Measurements from ENCODE around the gene HAAO.

The HAAO gene

DNA sequence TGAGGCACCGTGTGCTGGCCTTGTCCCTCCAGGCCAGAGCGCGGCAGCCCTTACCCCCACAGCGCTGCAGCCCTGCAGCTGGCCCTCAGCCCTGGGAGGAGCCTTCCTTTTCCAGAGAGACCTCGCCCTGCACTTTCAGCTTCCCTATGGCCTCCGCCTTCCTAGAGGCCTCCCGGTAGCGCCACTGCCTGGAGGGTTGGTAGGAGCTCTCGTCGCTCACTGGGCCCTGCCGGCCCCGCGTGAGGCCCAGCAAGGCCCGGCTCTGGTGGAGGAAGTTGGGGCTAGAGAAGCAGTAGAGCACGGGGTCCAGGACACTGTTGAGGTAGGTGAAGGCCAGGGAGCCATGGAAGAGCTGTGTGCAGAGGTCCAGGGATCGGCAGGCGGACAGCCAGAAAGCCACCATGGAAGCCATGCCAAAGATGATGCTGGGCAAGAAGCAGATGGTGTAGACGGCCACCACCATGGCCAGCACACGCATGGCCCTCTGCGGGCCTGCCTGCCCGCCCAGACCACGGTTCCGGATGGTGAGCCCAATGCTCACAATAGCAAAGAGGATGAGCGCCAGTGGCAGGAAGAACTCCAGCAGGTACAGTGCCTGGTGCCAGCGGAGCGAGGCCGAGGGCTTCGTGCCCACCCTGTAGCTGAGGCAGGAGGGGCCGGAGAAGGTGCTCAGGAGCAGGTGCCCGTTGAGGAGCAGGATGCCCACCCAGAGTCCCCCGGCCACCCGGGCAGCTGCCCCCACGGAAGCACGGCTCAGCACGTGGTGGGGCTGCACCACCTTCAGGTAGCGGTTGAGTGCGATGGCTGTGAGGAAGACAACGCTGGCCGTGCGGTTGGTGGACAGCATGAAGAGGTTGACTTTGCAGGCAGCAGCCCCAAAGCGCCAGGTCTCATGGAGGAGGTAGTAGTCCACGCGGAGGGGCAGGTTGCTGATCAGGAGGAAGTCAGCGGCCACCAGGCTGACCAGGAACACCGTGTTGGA lies 29.3 kb downstream of the HAAO start:
- Histone ChIP-seq H3K4me3 (ENCODE audit: low read depth in 1 of 2, low read length in 2 of 2) (peak overlapping the region in 1 of 2 donors; percentile 11), H3K4me1 (ENCODE audit: control insufficient read depth in 1 of 2, insufficient read depth in 2 of 2, low read length in 2 of 2) (no peaks in the 10 kb centered on the region), H3K9me3 (ENCODE audit: control insufficient read depth in 1 of 2, low read length in 2 of 2) (no peaks in the 10 kb centered on the region), H3K27me3 (ENCODE audit: low read depth, low read length) (no peaks in the 10 kb centered on the region), H3K36me3 (ENCODE audit: control insufficient read depth in 1 of 2, insufficient read depth in 2 of 2, low read length in 2 of 2) (no peaks in the 10 kb centered on the region), H3K27ac (ENCODE audit: low read length) (no peak overlapping the region)

DNA sequence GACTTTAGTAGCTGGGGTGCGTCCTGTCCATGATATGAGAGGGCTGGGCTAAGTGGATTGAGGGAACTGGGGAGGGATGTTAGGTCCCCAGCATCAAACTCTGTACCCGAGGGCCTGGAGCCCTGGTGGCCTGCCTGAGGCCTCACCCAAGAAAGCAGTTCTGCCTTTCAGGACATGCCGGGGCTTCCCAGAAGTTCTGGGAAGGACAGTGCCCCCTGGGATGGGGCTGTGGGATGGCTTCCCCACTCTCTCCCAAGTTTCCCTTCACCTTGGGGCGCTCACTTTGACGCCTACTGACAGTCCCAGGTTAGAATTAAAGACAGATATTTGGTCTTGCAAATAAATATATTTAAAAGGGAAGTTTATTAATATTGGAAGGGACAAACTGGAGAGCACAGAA lies 30.2 kb downstream of the HAAO start:
- Histone ChIP-seq H3K36me3 (ENCODE audit: control insufficient read depth in 1 of 2, insufficient read depth in 2 of 2, low read length in 2 of 2) (no peaks in the 10 kb centered on the region), H3K27ac (ENCODE audit: low read length) (no peak overlapping the region)

DNA sequence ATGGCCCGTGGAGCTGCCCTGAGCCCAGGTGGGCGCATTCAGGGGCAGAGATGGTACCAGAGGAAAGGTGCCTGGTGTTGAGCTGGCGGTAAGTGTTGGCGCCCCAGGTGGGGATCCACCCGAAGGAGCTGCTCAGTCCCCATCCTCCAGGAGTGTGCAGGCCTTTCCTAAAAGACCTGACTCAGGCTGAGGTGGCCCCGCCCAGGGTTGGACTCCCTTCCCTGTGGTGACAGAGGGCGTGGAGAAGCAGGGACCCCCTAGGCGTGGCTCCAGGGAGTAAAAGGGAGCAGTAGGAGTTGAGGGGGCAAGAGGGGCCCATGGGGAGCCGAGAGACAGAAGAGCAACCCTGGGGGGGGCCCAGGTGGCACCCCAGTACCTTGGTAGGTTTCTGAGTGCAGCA lies 30.8 kb downstream of the HAAO start:
- Histone ChIP-seq H3K36me3 (ENCODE audit: control insufficient read depth in 1 of 2, insufficient read depth in 2 of 2, low read length in 2 of 2) (no peaks in the 10 kb centered on the region), H3K9me3 (ENCODE audit: control insufficient read depth in 1 of 2, low read length in 2 of 2) (no peaks in the 10 kb centered on the region), H3K4me1 (ENCODE audit: control insufficient read depth in 1 of 2, insufficient read depth in 2 of 2, low read length in 2 of 2) (no peaks in the 10 kb centered on the region), H3K4me3 (ENCODE audit: low read depth in 1 of 2, low read length in 2 of 2) (no peak overlapping the region), H3K27ac (ENCODE audit: low read length) (no peak overlapping the region), H3K27me3 (ENCODE audit: low read depth, low read length) (no peaks in the 10 kb centered on the region)

More for the DNA sequence above, 30.2 kb downstream of the HAAO start:
- Histone ChIP-seq H3K4me3 (ENCODE audit: low read depth in 1 of 2, low read length in 2 of 2) (no peak overlapping the region), H3K27me3 (ENCODE audit: low read depth, low read length) (no peaks in the 10 kb centered on the region), H3K9me3 (ENCODE audit: control insufficient read depth in 1 of 2, low read length in 2 of 2) (no peaks in the 10 kb centered on the region), H3K4me1 (ENCODE audit: control insufficient read depth in 1 of 2, insufficient read depth in 2 of 2, low read length in 2 of 2) (no peaks in the 10 kb centered on the region)

DNA sequence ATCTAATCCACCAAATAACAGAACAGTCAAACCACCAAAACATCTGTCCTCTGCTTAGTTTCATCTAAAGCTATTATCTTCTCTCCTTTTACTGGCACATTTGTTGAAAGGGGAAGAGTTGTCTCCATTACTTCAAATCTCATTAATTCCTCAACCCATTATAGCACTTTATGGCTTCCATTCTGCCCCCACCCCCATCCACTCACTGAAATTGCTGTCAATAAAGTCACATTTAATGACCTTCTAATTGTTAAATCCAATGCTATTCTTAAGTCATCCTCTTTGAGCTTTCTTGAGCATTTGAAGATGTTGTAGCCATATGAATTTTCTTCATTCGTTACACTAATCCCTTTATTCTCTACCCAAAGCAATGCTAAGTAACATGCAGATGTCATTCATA lies 33.6 kb downstream of the HAAO start:
- Histone ChIP-seq H3K4me3 (ENCODE audit: low read depth in 1 of 2, low read length in 2 of 2) (no peak overlapping the region), H3K27ac (ENCODE audit: low read length) (no peak overlapping the region), H3K27me3 (ENCODE audit: low read depth, low read length) (no peaks in the 10 kb centered on the region), H3K36me3 (ENCODE audit: control insufficient read depth in 1 of 2, insufficient read depth in 2 of 2, low read length in 2 of 2) (peaks cover 2 to 4% of the 10 kb centered on the region in 2 donors), H3K9me3 (ENCODE audit: control insufficient read depth in 1 of 2, low read length in 2 of 2) (no peaks in the 10 kb centered on the region), H3K4me1 (ENCODE audit: control insufficient read depth in 1 of 2, insufficient read depth in 2 of 2, low read length in 2 of 2) (no peaks in the 10 kb centered on the region)

DNA sequence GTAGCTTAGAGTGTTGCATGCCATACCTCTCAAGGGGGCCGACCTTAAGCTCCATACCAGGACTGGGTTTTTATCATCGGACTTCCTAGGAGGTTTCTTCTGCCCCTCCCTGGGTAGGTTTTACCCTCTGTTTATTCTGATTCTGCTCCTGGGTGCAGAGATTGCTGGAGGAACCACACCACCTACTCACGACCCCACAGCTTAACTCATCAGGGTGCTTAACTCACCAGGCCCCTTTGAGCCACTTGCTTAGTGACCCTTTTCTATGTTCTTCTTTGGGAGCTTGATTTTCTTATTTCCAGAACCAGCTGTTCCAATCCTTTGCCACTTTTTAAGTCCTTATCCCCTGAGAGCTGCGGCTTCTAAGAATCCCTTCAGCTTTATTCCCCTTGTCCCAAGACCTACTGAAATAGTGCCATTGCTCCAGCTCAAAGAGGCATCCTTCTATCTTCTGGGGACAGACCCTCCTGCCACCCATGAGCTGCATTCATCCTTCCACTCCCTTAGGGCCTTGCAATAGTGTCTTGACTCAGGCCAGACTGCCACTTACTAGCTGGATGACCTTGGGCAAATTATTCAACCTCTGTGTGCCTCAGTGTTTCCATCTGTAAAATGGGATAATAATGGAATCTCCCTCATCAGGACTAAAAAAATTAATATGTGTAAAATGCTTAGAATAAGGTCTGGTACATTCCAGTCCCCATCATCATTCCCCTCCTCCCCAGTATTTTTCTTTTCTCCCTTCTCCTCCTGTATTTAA lies 34.2 kb downstream of the HAAO start:
- Histone ChIP-seq H3K4me1 (ENCODE audit: control insufficient read depth in 1 of 2, insufficient read depth in 2 of 2, low read length in 2 of 2) (no peaks in the 10 kb centered on the region), H3K27me3 (ENCODE audit: low read depth, low read length) (no peaks in the 10 kb centered on the region), H3K4me3 (ENCODE audit: low read depth in 1 of 2, low read length in 2 of 2) (no peak overlapping the region), H3K9me3 (ENCODE audit: control insufficient read depth in 1 of 2, low read length in 2 of 2) (no peaks in the 10 kb centered on the region), H3K36me3 (ENCODE audit: control insufficient read depth in 1 of 2, insufficient read depth in 2 of 2, low read length in 2 of 2) (peaks cover 4 to 8% of the 10 kb centered on the region in 2 donors), H3K27ac (ENCODE audit: low read length) (no peak overlapping the region)

DNA sequence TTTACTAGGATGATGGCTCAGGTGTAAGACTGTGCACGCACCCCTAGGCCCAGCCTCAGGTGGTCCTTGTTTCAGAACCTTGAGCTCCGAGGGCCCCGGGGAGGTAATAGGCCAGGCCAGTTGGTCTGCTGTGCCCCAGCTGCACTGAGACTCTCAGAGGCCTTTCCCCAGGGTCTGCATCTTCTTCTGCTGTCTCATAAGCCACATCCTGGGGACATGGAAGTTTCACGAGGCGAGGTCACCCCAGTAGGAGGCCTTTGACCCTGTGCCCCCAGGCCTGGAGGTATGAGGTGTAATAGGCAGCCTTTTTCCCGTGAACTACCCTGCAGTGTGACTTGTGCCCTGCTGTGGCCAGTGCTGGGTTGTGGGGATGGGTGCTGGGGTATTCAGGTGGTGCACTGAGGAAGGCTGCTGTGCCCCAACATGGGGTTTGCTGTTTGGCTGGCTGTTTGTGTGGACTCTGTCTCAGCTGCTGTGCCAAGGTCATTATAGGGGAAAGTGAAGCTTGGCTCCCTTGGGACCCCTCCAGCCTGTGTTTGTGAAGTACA lies 35.3 kb downstream of the HAAO start:
- H3K27ac ChIP-seq (ENCODE audit: low read length) = no peak overlapping the region
- no peak overlapping the region for H3K4me3 ChIP-seq (ENCODE audit: low read depth in 1 of 2, low read length in 2 of 2)
- no peaks in the 10 kb centered on the region for H3K9me3 ChIP-seq (ENCODE audit: control insufficient read depth in 1 of 2, low read length in 2 of 2)
- H3K36me3 ChIP-seq (ENCODE audit: control insufficient read depth in 1 of 2, insufficient read depth in 2 of 2, low read length in 2 of 2) = peaks cover 4 to 8% of the 10 kb centered on the region in 2 donors
- H3K4me1 ChIP-seq (ENCODE audit: control insufficient read depth in 1 of 2, insufficient read depth in 2 of 2, low read length in 2 of 2) = peaks cover 0 to under 1% of the 10 kb centered on the region in 2 donors
- H3K27me3 ChIP-seq (ENCODE audit: low read depth, low read length) = no peaks in the 10 kb centered on the region

DNA sequence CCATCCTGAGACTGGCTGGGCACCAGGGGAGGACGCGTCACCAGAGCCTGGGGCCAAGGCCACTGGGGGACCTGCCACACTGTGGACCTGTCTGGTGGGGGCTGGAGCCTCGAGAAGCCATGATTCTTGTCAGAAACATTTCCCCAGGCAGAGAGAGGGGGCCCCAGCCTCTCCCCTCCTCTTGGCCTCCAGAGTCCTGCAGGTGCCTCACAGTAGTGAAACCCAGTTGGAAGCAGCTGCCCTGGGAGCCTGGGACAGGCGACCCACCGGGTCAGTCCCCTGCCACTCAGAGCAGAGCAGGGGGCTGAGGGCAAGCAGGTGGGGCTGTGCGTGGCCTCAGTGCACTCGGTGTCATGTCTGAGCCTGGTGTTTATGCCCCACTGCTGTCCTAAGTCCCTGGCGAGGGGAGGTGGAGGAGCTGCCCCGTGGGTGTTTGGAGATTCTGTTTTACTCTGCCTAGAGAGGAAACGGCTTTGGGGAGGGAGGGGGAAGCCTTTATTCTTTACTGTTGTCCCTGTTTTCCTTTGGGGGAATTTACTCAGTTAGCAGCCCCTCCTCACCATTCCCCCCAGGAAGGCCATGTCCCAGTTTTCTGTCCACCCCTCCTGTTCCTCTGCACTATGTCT lies 36.1 kb downstream of the HAAO start:
- H3K4me1 ChIP-seq (ENCODE audit: control insufficient read depth in 1 of 2, insufficient read depth in 2 of 2, low read length in 2 of 2) = peaks cover 0 to 8% of the 10 kb centered on the region in 2 donors
- H3K27ac ChIP-seq (ENCODE audit: low read length) = no peak overlapping the region
- H3K27me3 ChIP-seq (ENCODE audit: low read depth, low read length) = no peaks in the 10 kb centered on the region
- no peaks in the 10 kb centered on the region for H3K9me3 ChIP-seq (ENCODE audit: control insufficient read depth in 1 of 2, low read length in 2 of 2)
- peaks cover 4 to 8% of the 10 kb centered on the region in 2 donors for H3K36me3 ChIP-seq (ENCODE audit: control insufficient read depth in 1 of 2, insufficient read depth in 2 of 2, low read length in 2 of 2)
- no peak overlapping the region for H3K4me3 ChIP-seq (ENCODE audit: low read depth in 1 of 2, low read length in 2 of 2)

DNA sequence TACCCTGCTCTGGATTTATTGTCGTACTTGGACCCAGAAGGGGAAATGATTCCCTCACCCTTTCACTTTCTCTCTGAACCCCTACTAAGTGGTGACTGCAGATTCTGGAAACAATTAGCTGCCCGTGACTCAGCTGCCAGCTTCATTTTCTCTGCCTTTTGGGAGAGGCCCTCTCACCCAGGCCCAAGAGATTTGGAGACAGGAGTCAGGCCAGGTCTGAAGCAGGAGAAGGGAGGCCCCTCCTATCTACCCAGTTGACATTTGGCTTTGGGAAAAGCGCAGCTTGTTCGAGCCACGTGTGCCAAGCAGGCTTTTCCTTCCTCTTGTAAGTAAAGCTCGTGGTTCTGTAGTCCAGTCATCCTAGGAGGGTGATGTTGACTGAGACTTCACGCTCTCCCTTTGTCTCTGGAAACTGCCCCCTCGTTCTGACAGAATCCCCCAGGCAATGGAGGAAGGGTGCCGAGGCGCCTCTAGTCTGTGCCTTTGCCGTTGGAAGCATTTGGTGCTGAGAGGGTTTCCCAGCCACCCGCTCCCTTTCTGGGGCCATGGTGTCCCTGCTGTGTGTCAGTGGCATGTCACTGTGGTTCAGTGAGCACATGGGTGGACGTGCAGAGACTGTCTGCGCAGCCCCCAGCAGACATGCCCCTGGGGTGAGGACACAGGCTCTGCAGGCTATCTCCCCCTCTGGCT lies 37.0 kb downstream of the HAAO start:
- Histone ChIP-seq H3K9me3 (ENCODE audit: control insufficient read depth in 1 of 2, low read length in 2 of 2) (no peaks in the 10 kb centered on the region), H3K4me3 (ENCODE audit: low read depth in 1 of 2, low read length in 2 of 2) (no peak overlapping the region), H3K27me3 (ENCODE audit: low read depth, low read length) (no peaks in the 10 kb centered on the region), H3K4me1 (ENCODE audit: control insufficient read depth in 1 of 2, insufficient read depth in 2 of 2, low read length in 2 of 2) (peaks cover 0 to 10% of the 10 kb centered on the region in 2 donors), H3K27ac (ENCODE audit: low read length) (no peak overlapping the region), H3K36me3 (ENCODE audit: control insufficient read depth in 1 of 2, insufficient read depth in 2 of 2, low read length in 2 of 2) (peaks cover 4 to 8% of the 10 kb centered on the region in 2 donors)

DNA sequence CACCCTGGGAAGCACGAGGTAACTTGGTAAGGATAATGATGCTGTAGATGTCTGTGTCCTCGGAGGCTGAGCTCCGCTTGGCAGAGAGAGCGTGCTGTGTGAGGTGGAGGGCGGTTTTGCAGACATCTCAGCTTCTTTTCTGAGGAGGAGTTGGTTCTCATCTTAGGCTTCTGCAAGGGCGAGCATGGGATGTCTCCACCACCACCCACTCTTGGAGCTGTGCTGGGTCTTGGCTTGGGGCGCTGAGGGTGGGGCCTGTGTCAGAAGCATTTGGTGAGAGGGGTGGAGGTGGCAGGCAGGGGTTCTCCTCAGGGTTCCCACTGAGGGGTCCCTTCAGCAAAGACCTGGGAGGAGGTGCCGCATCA lies 37.6 kb downstream of the HAAO start:
- Histone ChIP-seq H3K4me3 (ENCODE audit: low read depth in 1 of 2, low read length in 2 of 2) (no peak overlapping the region), H3K4me1 (ENCODE audit: control insufficient read depth in 1 of 2, insufficient read depth in 2 of 2, low read length in 2 of 2) (peaks cover 0 to 10% of the 10 kb centered on the region in 2 donors), H3K9me3 (ENCODE audit: control insufficient read depth in 1 of 2, low read length in 2 of 2) (no peaks in the 10 kb centered on the region), H3K36me3 (ENCODE audit: control insufficient read depth in 1 of 2, insufficient read depth in 2 of 2, low read length in 2 of 2) (peaks cover 4 to 8% of the 10 kb centered on the region in 2 donors), H3K27ac (ENCODE audit: low read length) (no peak overlapping the region), H3K27me3 (ENCODE audit: low read depth, low read length) (no peaks in the 10 kb centered on the region)

DNA sequence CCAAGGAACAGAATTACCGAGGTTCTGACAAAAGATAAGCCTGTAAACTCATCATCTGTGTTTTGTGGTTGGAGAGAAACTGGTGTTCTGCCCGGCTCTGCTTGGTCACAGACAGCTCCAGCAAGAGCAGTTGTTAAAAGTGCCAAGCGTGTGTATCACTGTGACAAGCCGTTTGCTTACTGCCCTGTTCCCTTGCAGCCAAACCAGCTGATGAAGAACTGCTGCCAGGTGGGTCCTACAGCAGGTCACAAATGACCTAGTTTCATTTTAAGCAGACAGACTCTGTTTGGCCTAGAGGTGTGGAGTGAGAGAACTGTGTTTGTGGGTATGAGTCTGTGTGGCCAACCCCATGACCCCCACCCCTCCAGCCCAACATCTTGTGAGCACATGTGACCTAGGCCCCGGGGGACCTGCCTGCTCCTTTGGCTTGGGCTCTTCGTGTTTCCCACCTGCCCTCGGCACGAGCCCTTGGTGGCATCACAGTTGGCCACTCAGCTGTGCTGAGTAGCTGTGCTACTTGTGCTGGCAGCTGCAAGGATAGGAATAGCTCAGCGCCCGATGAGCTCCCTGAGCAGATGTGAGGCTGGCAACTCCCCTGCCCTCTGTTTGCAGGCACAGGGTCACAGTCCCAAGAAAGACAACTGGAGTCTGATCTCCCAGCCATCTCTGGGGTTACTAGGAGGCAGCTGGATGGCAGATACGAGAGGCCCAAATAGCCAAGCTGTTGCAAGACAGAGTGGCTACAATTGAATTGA lies 38.2 kb downstream of the HAAO start:
- Histone ChIP-seq H3K4me3 (ENCODE audit: low read depth in 1 of 2, low read length in 2 of 2) (no peak overlapping the region), H3K4me1 (ENCODE audit: control insufficient read depth in 1 of 2, insufficient read depth in 2 of 2, low read length in 2 of 2) (peaks cover 0 to 10% of the 10 kb centered on the region in 2 donors), H3K27ac (ENCODE audit: low read length) (no peak overlapping the region), H3K9me3 (ENCODE audit: control insufficient read depth in 1 of 2, low read length in 2 of 2) (no peaks in the 10 kb centered on the region), H3K27me3 (ENCODE audit: low read depth, low read length) (no peaks in the 10 kb centered on the region), H3K36me3 (ENCODE audit: control insufficient read depth in 1 of 2, insufficient read depth in 2 of 2, low read length in 2 of 2) (peaks cover 4 to 8% of the 10 kb centered on the region in 2 donors)

Data from muscle layer of duodenum (tissue), 2 donors.